SK-N-SH (cell line): Measurements from ENCODE around the gene WIF1.

Source experiments
- EP300 ChIP-seq, 2 experiments: IDR thresholded peaks; 2 replicates each; pipeline versions ENCODE4 v1.4.0 to v1.6.1; 2012; ENCODE audit warnings: borderline replicate concordance in 1 of 2, low read depth in 1 of 2, low read length in 1 of 2
- EZH2phosphoT487 ChIP-seq: fragments of 200-600 bp; sonication (generic); IDR thresholded peaks from 2 replicates; pipeline ENCODE4 v1.6.1; 2017; ENCODE audit warnings: low read depth, mixed run types, mild to moderate bottlenecking, antibody characterized with exemption, moderate library complexity, borderline replicate concordance
- GABPA ChIP-seq: IDR thresholded peaks from 2 replicates; pipeline ENCODE4 v1.4.0; 2012; ENCODE audit warnings: low read depth, mild to moderate bottlenecking
- NFIC ChIP-seq: IDR thresholded peaks from 2 replicates; pipeline ENCODE4 v1.4.0; 2012; ENCODE audit warnings: borderline replicate concordance
- POLR2AphosphoS5 ChIP-seq: IDR thresholded peaks from 2 replicates; pipeline ENCODE4 v1.6.1; 2012; ENCODE audit warnings: low read depth, low read length
- SMC3 ChIP-seq: IDR thresholded peaks from 2 replicates; pipeline ENCODE4 v1.6.1; 2012; ENCODE audit warnings: low read depth, low read length, improper control_type of control experiment
- TAF1 ChIP-seq: IDR thresholded peaks from 2 replicates; pipeline ENCODE4 v1.6.1; 2012; ENCODE audit warnings: low read depth, mild to moderate bottlenecking, low read length, moderate library complexity, borderline replicate concordance
- TF ChIP-seq, protein P1 (sequence below): fragments of 200-600 bp; sonication (generic); IDR thresholded peaks from 2 replicates; pipeline ENCODE4 v1.6.1; 2017; ENCODE audit warnings: antibody characterized with exemption, mild to moderate bottlenecking, moderate library complexity
- TF ChIP-seq, protein P2 (sequence below): IDR thresholded peaks from 2 replicates; pipeline ENCODE4 v1.4.0; 2012; ENCODE audit warnings: low read depth, borderline replicate concordance
- TF ChIP-seq, protein P3 (sequence below): IDR thresholded peaks from 2 replicates; pipeline ENCODE4 v1.6.1; 2012; ENCODE audit warnings: mild to moderate bottlenecking, low read depth, low read length, moderate library complexity

DNA sequence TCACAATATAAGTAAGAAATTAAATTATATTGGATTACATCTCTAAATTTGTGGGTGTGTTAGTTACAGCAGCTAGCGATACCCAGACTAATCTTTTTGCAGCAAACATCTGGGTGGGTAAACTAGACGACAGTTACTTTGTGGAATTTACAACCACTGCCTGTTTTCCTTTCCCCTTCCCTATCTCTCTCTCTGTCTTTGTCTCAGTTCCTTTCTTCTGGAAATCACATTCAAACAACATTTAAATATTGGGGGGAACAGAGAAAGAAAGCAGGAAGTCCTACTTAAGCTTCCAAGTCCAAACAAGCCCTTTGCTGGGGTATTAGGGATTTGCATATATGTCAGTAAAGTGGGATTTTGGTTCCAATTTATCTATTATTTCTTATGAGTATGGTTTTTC lies 97.6 kb downstream of the WIF1 start:
- TF ChIP-seq NFIC (no peak), SMC3 (no peak), EP300 (IDR thresholded peaks at IDR 0.05; ENCODE audit: borderline replicate concordance in 1 of 2, low read depth in 1 of 2, low read length in 1 of 2) (no peak), POLR2AphosphoS5 (no peak), EZH2phosphoT487 (no peak), TAF1 (no peak), GABPA (no peak)
- TF ChIP-seq, protein P1, sequence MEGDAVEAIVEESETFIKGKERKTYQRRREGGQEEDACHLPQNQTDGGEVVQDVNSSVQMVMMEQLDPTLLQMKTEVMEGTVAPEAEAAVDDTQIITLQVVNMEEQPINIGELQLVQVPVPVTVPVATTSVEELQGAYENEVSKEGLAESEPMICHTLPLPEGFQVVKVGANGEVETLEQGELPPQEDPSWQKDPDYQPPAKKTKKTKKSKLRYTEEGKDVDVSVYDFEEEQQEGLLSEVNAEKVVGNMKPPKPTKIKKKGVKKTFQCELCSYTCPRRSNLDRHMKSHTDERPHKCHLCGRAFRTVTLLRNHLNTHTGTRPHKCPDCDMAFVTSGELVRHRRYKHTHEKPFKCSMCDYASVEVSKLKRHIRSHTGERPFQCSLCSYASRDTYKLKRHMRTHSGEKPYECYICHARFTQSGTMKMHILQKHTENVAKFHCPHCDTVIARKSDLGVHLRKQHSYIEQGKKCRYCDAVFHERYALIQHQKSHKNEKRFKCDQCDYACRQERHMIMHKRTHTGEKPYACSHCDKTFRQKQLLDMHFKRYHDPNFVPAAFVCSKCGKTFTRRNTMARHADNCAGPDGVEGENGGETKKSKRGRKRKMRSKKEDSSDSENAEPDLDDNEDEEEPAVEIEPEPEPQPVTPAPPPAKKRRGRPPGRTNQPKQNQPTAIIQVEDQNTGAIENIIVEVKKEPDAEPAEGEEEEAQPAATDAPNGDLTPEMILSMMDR = no peak
- TF ChIP-seq, protein P2, sequence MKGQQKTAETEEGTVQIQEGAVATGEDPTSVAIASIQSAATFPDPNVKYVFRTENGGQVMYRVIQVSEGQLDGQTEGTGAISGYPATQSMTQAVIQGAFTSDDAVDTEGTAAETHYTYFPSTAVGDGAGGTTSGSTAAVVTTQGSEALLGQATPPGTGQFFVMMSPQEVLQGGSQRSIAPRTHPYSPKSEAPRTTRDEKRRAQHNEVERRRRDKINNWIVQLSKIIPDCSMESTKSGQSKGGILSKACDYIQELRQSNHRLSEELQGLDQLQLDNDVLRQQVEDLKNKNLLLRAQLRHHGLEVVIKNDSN = no peak
- TF ChIP-seq, protein P3, sequence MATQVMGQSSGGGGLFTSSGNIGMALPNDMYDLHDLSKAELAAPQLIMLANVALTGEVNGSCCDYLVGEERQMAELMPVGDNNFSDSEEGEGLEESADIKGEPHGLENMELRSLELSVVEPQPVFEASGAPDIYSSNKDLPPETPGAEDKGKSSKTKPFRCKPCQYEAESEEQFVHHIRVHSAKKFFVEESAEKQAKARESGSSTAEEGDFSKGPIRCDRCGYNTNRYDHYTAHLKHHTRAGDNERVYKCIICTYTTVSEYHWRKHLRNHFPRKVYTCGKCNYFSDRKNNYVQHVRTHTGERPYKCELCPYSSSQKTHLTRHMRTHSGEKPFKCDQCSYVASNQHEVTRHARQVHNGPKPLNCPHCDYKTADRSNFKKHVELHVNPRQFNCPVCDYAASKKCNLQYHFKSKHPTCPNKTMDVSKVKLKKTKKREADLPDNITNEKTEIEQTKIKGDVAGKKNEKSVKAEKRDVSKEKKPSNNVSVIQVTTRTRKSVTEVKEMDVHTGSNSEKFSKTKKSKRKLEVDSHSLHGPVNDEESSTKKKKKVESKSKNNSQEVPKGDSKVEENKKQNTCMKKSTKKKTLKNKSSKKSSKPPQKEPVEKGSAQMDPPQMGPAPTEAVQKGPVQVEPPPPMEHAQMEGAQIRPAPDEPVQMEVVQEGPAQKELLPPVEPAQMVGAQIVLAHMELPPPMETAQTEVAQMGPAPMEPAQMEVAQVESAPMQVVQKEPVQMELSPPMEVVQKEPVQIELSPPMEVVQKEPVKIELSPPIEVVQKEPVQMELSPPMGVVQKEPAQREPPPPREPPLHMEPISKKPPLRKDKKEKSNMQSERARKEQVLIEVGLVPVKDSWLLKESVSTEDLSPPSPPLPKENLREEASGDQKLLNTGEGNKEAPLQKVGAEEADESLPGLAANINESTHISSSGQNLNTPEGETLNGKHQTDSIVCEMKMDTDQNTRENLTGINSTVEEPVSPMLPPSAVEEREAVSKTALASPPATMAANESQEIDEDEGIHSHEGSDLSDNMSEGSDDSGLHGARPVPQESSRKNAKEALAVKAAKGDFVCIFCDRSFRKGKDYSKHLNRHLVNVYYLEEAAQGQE = no peak
